ENCODE results near the gene LRRC8E.

Gene LRRC8E

DNA sequence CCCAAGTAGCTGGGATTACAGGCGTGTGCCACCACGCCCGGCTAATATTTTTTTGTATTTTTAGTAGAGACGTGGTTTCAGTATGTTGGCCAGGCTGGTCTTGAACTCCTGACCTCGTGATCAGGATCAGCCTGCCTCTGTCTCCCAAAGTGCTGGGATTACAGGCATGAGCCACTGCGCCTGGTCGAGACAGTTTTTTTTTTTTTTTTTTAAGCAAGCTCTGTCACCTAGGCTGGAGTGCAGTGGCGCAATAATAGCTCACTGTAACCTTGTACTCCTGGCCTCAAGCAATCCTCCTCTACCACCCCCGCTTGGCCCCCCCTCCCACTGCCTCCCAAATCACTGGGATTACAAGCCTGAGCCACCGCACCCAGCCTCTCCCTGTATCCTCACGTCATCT lies 9.0 kb downstream of the LRRC8E start:
- Histone ChIP-seq H4K8ac (ENCODE audit: low read length) (no peak overlapping the region), H3K27ac (ENCODE audit: low read length, poor library complexity, severe bottlenecking) (no peak overlapping the region)

GRCh38 chr19:7898967-7899366 lies 10.7 kb downstream of the LRRC8E start:
- Histone ChIP-seq H2BK120ac (ENCODE audit: low read depth, low read length) (no peak overlapping the region), H3K4me3 (ENCODE audit: insufficient read depth in 1 of 2, low read depth in 1 of 2, low read length in 2 of 2) (no peak overlapping the region), H2AFZ (ENCODE audit: low read depth, low read length) (no peak overlapping the region), H2BK5ac (ENCODE audit: low read depth, low read length, poor library complexity, severe bottlenecking) (no peak overlapping the region), H2AK5ac (ENCODE audit: low read length, severe bottlenecking) (no peak overlapping the region), H3K9ac (ENCODE audit: low read length) (no peak overlapping the region), H2BK15ac (ENCODE audit: low read depth, poor library complexity, severe bottlenecking) (no peak overlapping the region), H3K27me3 (ENCODE audit: control insufficient read depth in 1 of 2, insufficient read depth in 1 of 2, low read length in 2 of 2) (no peaks in the 10 kb centered on the region), H3K18ac (ENCODE audit: low read depth in 1 of 2, low read length in 2 of 2) (no peak overlapping the region), H3K4me1 (ENCODE audit: control insufficient read depth, insufficient read depth, low read depth, low read length) (peaks cover 13% of the 10 kb centered on the region), H4K8ac (ENCODE audit: low read length) (no peak overlapping the region), H3K27ac (ENCODE audit: low read length, poor library complexity, severe bottlenecking) (no peak overlapping the region), H3K14ac (ENCODE audit: low read length in 2 of 2) (no peak overlapping the region), H3K4ac (ENCODE audit: low read depth in 1 of 2, low read length in 2 of 2) (no peak overlapping the region), H3K79me1 (replicated peaks; ENCODE audit: low read length, poor library complexity, severe bottlenecking) (peaks cover 34% of the 10 kb centered on the region), H3K23ac (ENCODE audit: low read length in 2 of 2) (no peak overlapping the region), H4K91ac (ENCODE audit: low read length) (no peak overlapping the region), H3K4me2 (ENCODE audit: low read length, poor library complexity, severe bottlenecking) (no peak overlapping the region), H3K9me3 (ENCODE audit: control insufficient read depth, low read length) (no peaks in the 10 kb centered on the region), H2BK12ac (ENCODE audit: low read length in 2 of 2) (no peak overlapping the region), H3K36me3 (ENCODE audit: control insufficient read depth in 1 of 2, insufficient read depth in 2 of 2, low read depth in 1 of 2, low read length in 2 of 2) (peaks cover 19 to 43% of the 10 kb centered on the region in 2 experiments)
- no peak for DNase-seq
- 96% methylated on average over 16 of the region's 16 CpGs for WGBS

More for the DNA sequence above, 9.0 kb downstream of the LRRC8E start:
- Histone ChIP-seq H3K18ac (ENCODE audit: low read depth in 1 of 2, low read length in 2 of 2) (no peak overlapping the region), H3K14ac (ENCODE audit: low read length in 2 of 2) (no peak overlapping the region), H3K79me1 (replicated peaks; ENCODE audit: low read length, poor library complexity, severe bottlenecking) (peaks cover 35% of the 10 kb centered on the region), H3K9ac (ENCODE audit: low read length) (no peak overlapping the region), H3K4ac (ENCODE audit: low read depth in 1 of 2, low read length in 2 of 2) (no peak overlapping the region), H3K23ac (ENCODE audit: low read length in 2 of 2) (no peak overlapping the region), H3K36me3 (ENCODE audit: control insufficient read depth in 1 of 2, insufficient read depth in 2 of 2, low read depth in 1 of 2, low read length in 2 of 2) (peaks cover 19 to 43% of the 10 kb centered on the region in 2 experiments), H2BK5ac (ENCODE audit: low read depth, low read length, poor library complexity, severe bottlenecking) (no peak overlapping the region), H4K91ac (ENCODE audit: low read length) (no peak overlapping the region), H3K9me3 (ENCODE audit: control insufficient read depth, low read length) (no peaks in the 10 kb centered on the region), H2AK5ac (ENCODE audit: low read length, severe bottlenecking) (no peak overlapping the region), H3K27me3 (ENCODE audit: control insufficient read depth in 1 of 2, insufficient read depth in 1 of 2, low read length in 2 of 2) (no peaks in the 10 kb centered on the region), H2AFZ (ENCODE audit: low read depth, low read length) (no peak overlapping the region), H2BK12ac (ENCODE audit: low read length in 2 of 2) (no peak overlapping the region), H2BK120ac (ENCODE audit: low read depth, low read length) (no peak overlapping the region), H3K4me3 (ENCODE audit: insufficient read depth in 1 of 2, low read depth in 1 of 2, low read length in 2 of 2) (no peak overlapping the region), H3K4me1 (ENCODE audit: control insufficient read depth, insufficient read depth, low read depth, low read length) (peaks cover 12% of the 10 kb centered on the region), H2BK15ac (ENCODE audit: low read depth, poor library complexity, severe bottlenecking) (no peak overlapping the region), H3K4me2 (ENCODE audit: low read length, poor library complexity, severe bottlenecking) (no peak overlapping the region)
- WGBS, result 91% methylated on average over 11 of the region's 11 CpGs
- DNase-seq, result no peak

DNA sequence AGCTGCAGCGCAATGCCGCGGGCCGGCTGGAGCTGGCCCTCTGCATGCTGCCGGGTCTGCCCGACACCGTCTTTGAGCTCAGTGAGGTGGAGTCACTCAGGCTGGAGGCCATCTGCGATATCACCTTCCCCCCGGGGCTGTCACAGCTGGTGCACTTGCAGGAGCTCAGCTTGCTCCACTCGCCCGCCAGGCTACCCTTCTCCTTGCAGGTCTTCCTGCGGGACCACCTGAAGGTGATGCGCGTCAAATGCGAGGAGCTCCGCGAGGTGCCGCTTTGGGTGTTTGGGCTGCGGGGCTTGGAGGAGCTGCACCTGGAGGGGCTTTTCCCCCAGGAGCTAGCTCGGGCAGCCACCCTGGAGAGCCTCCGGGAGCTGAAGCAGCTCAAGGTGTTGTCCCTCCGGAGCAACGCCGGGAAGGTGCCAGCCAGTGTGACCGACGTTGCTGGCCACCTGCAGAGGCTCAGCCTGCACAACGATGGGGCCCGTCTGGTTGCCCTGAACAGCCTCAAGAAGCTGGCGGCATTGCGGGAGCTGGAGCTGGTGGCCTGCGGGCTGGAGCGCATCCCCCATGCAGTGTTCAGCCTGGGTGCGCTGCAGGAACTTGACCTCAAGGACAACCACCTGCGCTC lies 11.6 kb downstream of the LRRC8E start:
- WGBS, result 95% methylated on average over 34 of the region's 34 CpGs

GRCh38 chr19:7900401-7900870 lies 12.1 kb downstream of the LRRC8E start:
- DNase-seq, result no peak
- Histone ChIP-seq H2BK5ac (ENCODE audit: low read depth, low read length, poor library complexity, severe bottlenecking) (no peak overlapping the region), H2AFZ (ENCODE audit: low read depth, low read length) (no peak overlapping the region), H4K8ac (ENCODE audit: low read length) (no peak overlapping the region), H3K4ac (ENCODE audit: low read depth in 1 of 2, low read length in 2 of 2) (no peak overlapping the region), H3K18ac (ENCODE audit: low read depth in 1 of 2, low read length in 2 of 2) (no peak overlapping the region), H3K79me1 (replicated peaks; ENCODE audit: low read length, poor library complexity, severe bottlenecking) (peaks cover 27% of the 10 kb centered on the region), H3K27me3 (ENCODE audit: control insufficient read depth in 1 of 2, insufficient read depth in 1 of 2, low read length in 2 of 2) (no peaks in the 10 kb centered on the region), H2BK12ac (ENCODE audit: low read length in 2 of 2) (no peak overlapping the region), H2BK120ac (ENCODE audit: low read depth, low read length) (no peak overlapping the region), H3K4me1 (ENCODE audit: control insufficient read depth, insufficient read depth, low read depth, low read length) (peaks cover 21% of the 10 kb centered on the region), H3K36me3 (ENCODE audit: control insufficient read depth in 1 of 2, insufficient read depth in 2 of 2, low read depth in 1 of 2, low read length in 2 of 2) (peaks cover 19 to 40% of the 10 kb centered on the region in 2 experiments), H3K14ac (ENCODE audit: low read length in 2 of 2) (no peak overlapping the region), H3K9ac (ENCODE audit: low read length) (no peak overlapping the region), H3K9me3 (ENCODE audit: control insufficient read depth, low read length) (no peaks in the 10 kb centered on the region), H4K91ac (ENCODE audit: low read length) (no peak overlapping the region), H3K4me3 (ENCODE audit: insufficient read depth in 1 of 2, low read depth in 1 of 2, low read length in 2 of 2) (no peak overlapping the region), H3K27ac (ENCODE audit: low read length, poor library complexity, severe bottlenecking) (no peak overlapping the region), H2AK5ac (ENCODE audit: low read length, severe bottlenecking) (no peak overlapping the region), H3K4me2 (ENCODE audit: low read length, poor library complexity, severe bottlenecking) (no peak overlapping the region), H2BK15ac (ENCODE audit: low read depth, poor library complexity, severe bottlenecking) (no peak overlapping the region), H3K23ac (ENCODE audit: low read length in 2 of 2) (no peak overlapping the region)
- 91% methylated on average over 21 of the region's 21 CpGs for WGBS

More for the DNA sequence above, 11.6 kb downstream of the LRRC8E start:
- DNase-seq, result no peak
- no peak overlapping the region for H3K14ac ChIP-seq (ENCODE audit: low read length in 2 of 2)
- no peak overlapping the region for H2BK5ac ChIP-seq (ENCODE audit: low read depth, low read length, poor library complexity, severe bottlenecking)
- no peak overlapping the region for H2BK15ac ChIP-seq (ENCODE audit: low read depth, poor library complexity, severe bottlenecking)
- H3K79me1 ChIP-seq (replicated peaks; ENCODE audit: low read length, poor library complexity, severe bottlenecking), result peaks cover 29% of the 10 kb centered on the region
- no peak overlapping the region for H4K91ac ChIP-seq (ENCODE audit: low read length)
- H3K4me3 ChIP-seq (ENCODE audit: insufficient read depth in 1 of 2, low read depth in 1 of 2, low read length in 2 of 2), result no peak overlapping the region
- H3K9me3 ChIP-seq (ENCODE audit: control insufficient read depth, low read length), result no peaks in the 10 kb centered on the region
- H3K4me1 ChIP-seq (ENCODE audit: control insufficient read depth, insufficient read depth, low read depth, low read length), result peaks cover 16% of the 10 kb centered on the region
- no peak overlapping the region for H3K4ac ChIP-seq (ENCODE audit: low read depth in 1 of 2, low read length in 2 of 2)
- no peak overlapping the region for H3K23ac ChIP-seq (ENCODE audit: low read length in 2 of 2)
- no peak overlapping the region for H3K27ac ChIP-seq (ENCODE audit: low read length, poor library complexity, severe bottlenecking)
- no peak overlapping the region for H3K18ac ChIP-seq (ENCODE audit: low read depth in 1 of 2, low read length in 2 of 2)
- H4K8ac ChIP-seq (ENCODE audit: low read length), result no peak overlapping the region
- no peak overlapping the region for H2BK12ac ChIP-seq (ENCODE audit: low read length in 2 of 2)
- H3K27me3 ChIP-seq (ENCODE audit: control insufficient read depth in 1 of 2, insufficient read depth in 1 of 2, low read length in 2 of 2), result no peaks in the 10 kb centered on the region
- no peak overlapping the region for H3K9ac ChIP-seq (ENCODE audit: low read length)
- H2BK120ac ChIP-seq (ENCODE audit: low read depth, low read length), result no peak overlapping the region
- no peak overlapping the region for H2AFZ ChIP-seq (ENCODE audit: low read depth, low read length)
- H2AK5ac ChIP-seq (ENCODE audit: low read length, severe bottlenecking), result no peak overlapping the region
- no peak overlapping the region for H3K4me2 ChIP-seq (ENCODE audit: low read length, poor library complexity, severe bottlenecking)
- peaks cover 19 to 42% of the 10 kb centered on the region in 2 experiments for H3K36me3 ChIP-seq (ENCODE audit: control insufficient read depth in 1 of 2, insufficient read depth in 2 of 2, low read depth in 1 of 2, low read length in 2 of 2)

Measured in mesenchymal stem cell (in vitro differentiated cells and primary cell).